Measurements from ENCODE around the gene PELI1.

DNA sequence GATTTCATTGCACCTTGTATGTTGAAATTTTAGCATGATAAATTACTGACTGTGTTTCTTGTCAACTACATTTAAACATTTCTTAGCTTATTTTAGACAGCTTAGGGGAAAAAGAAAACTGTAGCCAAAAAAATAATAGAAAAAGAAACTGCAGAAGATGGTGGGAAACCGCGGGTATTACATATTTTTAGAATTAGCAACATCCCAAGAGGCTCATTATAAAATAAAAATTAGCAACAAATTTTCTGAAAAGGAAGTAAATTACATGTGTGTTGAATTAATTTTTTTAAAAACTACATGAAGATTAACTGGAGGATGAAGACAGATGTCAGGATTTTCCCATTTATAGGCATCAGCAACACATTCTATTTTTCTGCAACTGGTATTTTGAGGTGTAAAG is 4.3 kb downstream of the PELI1 start:
- TF ChIP-seq, protein P1, sequence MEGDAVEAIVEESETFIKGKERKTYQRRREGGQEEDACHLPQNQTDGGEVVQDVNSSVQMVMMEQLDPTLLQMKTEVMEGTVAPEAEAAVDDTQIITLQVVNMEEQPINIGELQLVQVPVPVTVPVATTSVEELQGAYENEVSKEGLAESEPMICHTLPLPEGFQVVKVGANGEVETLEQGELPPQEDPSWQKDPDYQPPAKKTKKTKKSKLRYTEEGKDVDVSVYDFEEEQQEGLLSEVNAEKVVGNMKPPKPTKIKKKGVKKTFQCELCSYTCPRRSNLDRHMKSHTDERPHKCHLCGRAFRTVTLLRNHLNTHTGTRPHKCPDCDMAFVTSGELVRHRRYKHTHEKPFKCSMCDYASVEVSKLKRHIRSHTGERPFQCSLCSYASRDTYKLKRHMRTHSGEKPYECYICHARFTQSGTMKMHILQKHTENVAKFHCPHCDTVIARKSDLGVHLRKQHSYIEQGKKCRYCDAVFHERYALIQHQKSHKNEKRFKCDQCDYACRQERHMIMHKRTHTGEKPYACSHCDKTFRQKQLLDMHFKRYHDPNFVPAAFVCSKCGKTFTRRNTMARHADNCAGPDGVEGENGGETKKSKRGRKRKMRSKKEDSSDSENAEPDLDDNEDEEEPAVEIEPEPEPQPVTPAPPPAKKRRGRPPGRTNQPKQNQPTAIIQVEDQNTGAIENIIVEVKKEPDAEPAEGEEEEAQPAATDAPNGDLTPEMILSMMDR (IDR thresholded peaks at IDR 0.05 in 8 of 11, conservative IDR thresholded peaks at IDR 0.05 in 3 of 11) = no peak
- TF ChIP-seq POLR2A (IDR thresholded peaks at IDR 0.05) (no peak), POLR2AphosphoS5 (IDR thresholded peaks at IDR 0.05) (no peak)

Measured in spleen (tissue), 7 donors.